ENCODE results near the gene TAB2.

The TAB2 gene

GRCh38 chr6:149421132-149421531 lies 103.6 kb downstream of the TAB2 start:
- no peak for DNase-seq (ENCODE audit: low spot score)
- Histone ChIP-seq H3K27ac (no peak overlapping the region), H3K4me3 (no peak overlapping the region)
- TF ChIP-seq CTCF (IDR thresholded peaks at IDR 0.05) = no peak

- no peak overlapping the region for H3K4me3 ChIP-seq
- no peak overlapping the region for H3K27ac ChIP-seq
- DNase-seq (ENCODE audit: low spot score) = no peak
- TF ChIP-seq CTCF (IDR thresholded peaks at IDR 0.05) = no peak
Measured at GRCh38 chr6:149422581-149422980, 105.1 kb downstream of the TAB2 start.

GRCh38 chr6:149423964-149424440 lies 106.5 kb downstream of the TAB2 start:
- H3K27ac ChIP-seq = no peak overlapping the region
- H3K4me3 ChIP-seq = peak overlapping the region; percentile 20
- TF ChIP-seq CTCF (IDR thresholded peaks at IDR 0.05) = no peak
- DNase-seq (ENCODE audit: low spot score) = no peak

GRCh38 chr6:149425224-149425623 lies 107.7 kb downstream of the TAB2 start:
- Histone ChIP-seq H3K4me3 (no peak overlapping the region), H3K27ac (no peak overlapping the region)
- no peak for DNase-seq (ENCODE audit: low spot score)
- TF ChIP-seq CTCF (IDR thresholded peaks at IDR 0.05) = no peak

GRCh38 chr6:149425754-149426153 lies 108.2 kb downstream of the TAB2 start:
- TF ChIP-seq CTCF (IDR thresholded peaks at IDR 0.05) = no peak
- Histone ChIP-seq H3K4me3 (no peak overlapping the region), H3K27ac (no peak overlapping the region)
- no peak for DNase-seq (ENCODE audit: low spot score)

GRCh38 chr6:149428606-149429005 lies 111.1 kb downstream of the TAB2 start:
- no peak for DNase-seq (ENCODE audit: low spot score)

More at GRCh38 chr6:149428606-149429005, 111.1 kb downstream of the TAB2 start:
- Histone ChIP-seq H3K4me3 (no peak overlapping the region), H3K27ac (no peak overlapping the region)
- no peak for TF ChIP-seq CTCF (IDR thresholded peaks at IDR 0.05)

Measured in coronary artery (tissue), 2 donors.